ENCODE results near the gene ADORA3. TPM values are rescaled to one million over a fixed set of nuclear protein-coding genes. Genes with fewer than 3 reads are reported as not detected.
A peak's percentile ranks its signal among the peaks of the same experiment; 100 is the strongest.

The ADORA3 gene
- total RNA-seq, 2 experiments from 2014 or later, result 0.15 TPM

DNA sequence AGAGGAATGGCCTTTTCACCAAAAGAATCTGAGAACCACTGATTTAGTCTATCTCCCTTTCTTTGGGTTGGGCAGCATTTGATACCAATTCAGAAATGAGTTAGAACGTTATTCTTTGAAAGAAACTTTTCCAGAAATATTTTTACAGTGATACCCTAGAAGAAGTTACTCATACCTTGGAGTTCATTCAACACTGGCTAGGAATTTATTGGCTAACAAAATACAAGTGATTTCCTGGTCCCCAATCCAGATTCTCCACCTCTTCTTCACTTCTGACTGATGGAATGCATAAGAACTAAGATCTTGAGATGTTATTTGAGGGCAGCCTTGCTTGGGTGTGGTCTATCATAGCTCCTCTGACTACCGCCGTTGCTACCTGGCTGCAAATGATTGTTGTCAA, 20.3 kb downstream of the ADORA3 start:
- Mint-ChIP-seq H3K36me3 (ENCODE audit: low read depth) (peaks cover 7% of the 10 kb centered on the region), H3K27me3 (no peaks in the 10 kb centered on the region), H3K4me1 (peaks cover 27% of the 10 kb centered on the region), H3K9me3 (no peaks in the 10 kb centered on the region), H3K4me3 (no peak overlapping the region), H3K27ac (no peak overlapping the region)
- no peak for DNase-seq
- ChIA-PET POLR2A (no interaction called here), CTCF (interaction anchor here (1.9 kb wide), 1 partner anchor 25 kb away, joined by 13 read pairs; no protein-coding TSS in a partner anchor)

DNA sequence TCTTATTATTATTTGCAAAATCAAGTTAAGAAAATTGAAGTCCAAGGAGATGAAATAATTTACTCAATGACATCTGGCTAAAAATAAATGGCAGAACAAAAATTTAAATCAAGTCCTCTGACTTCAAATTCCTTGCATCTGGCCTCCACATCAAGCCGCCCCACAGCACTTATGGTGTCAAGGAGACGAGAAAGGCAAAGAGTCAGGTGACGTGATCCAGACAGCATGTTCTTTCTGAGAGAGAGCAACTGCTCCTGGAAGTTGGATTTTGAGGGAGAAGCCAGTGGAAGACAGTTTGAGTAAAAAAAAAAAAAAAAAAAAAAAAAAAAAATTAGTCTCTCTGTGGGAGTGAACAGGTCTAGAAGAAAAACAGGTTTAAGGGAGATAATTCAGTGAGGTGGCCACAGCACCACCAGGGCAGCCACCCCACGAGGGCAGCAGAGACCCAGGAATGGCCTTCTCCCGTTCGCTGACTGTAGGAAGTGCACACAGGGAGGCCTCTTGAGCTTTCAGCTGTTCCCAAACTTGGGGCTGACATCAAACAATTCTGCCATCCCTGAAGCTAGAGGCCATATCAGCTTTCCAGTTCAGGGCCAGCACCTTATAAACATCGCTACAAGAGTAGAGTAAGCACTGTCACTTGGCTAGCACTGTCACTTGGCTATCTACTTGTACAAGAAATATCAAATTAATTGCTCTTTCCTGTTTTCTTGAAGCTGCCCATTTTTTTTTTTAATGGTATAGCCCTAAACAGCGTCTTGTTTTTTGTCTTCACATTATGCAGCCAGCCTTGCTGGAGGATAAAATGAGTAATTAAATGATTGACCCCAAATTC, 21.8 kb downstream of the ADORA3 start:
- peaks cover 3% of the 10 kb centered on the region for H3K27me3 Mint-ChIP-seq
- CTCF ChIA-PET, result interaction anchor here (0.6 to 1.9 kb wide), 18 partner anchors 17 to 1249 kb away, joined by 3 to 13 read pairs (median 3); partner anchors contain the start of genes ADORA3, INKA2 and TMIGD3
- H3K4me1 Mint-ChIP-seq, result peaks cover 42% of the 10 kb centered on the region
- no peak overlapping the region for H3K4me3 Mint-ChIP-seq
- H3K36me3 Mint-ChIP-seq (ENCODE audit: low read depth), result peaks cover 20% of the 10 kb centered on the region
- DNase-seq, result peak; percentile 68
- peaks cover 5% of the 10 kb centered on the region for H3K9me3 Mint-ChIP-seq
- POLR2A ChIA-PET, result no interaction called here
- no peak overlapping the region for H3K27ac Mint-ChIP-seq

DNA sequence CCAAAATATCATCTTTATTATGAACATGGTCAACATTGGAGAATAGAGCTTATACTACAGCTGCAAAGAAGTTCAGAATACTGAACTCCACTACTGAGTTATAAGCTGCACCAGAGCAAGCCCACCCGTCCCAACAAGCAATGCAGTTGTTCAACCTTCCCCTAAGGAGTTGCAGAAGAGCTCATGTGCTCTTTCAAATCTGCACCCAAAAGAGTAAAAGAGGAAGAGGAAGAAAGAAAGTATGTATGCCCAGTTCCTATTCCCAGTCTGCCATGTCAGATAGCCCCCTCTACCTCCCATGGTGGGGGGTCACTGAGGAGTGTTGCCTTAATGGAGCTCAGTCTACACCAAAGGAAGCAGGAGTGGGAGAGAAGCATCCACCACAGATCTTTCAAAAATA, 22.8 kb downstream of the ADORA3 start:
- H3K9me3 Mint-ChIP-seq, result peaks cover 5% of the 10 kb centered on the region
- DNase-seq, result peak; percentile 2
- H3K4me1 Mint-ChIP-seq, result peaks cover 52% of the 10 kb centered on the region
- no peak overlapping the region for H3K4me3 Mint-ChIP-seq
- peaks cover 3% of the 10 kb centered on the region for H3K27me3 Mint-ChIP-seq
- ChIA-PET CTCF (interaction anchor here (1.0 to 1.4 kb wide), 4 partner anchors 27 to 280 kb away, joined by 3 to 10 read pairs (median 3); no protein-coding TSS in a partner anchor), POLR2A (no interaction called here)
- H3K36me3 Mint-ChIP-seq (ENCODE audit: low read depth), result peaks cover 25% of the 10 kb centered on the region
- no peak overlapping the region for H3K27ac Mint-ChIP-seq

DNA sequence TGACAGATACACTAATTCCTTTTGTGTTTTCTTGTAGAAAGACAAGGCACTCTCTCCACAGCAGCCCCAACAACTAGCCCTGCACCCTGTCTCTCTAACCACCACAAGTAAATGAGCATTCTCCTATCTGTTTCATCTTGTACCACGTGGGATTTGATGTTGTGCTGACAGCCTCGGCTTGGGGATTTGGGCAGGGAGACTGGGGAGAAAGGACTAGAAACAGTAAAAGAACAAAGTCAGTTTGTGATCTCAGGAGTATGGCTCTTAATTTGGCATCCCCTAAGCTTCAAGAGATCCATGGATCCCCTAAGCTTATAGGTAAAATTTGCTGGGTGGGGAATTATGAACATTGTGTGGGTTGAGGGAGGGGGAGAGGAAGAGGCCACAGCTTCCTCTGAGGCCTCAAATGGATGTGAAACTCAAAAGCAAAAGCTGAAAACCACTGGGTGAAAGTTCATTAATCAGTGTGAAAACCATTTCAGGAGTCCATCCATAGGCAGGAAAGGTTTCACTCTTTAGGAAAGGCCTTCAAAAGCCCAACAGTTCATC, 26.6 kb downstream of the ADORA3 start:
- peak; percentile 72 for DNase-seq
- CTCF ChIA-PET, result interaction anchor here (0.9 to 2.8 kb wide), 12 partner anchors 9 to 293 kb away, joined by 3 to 10 read pairs (median 4); no protein-coding TSS in a partner anchor
- H3K4me1 Mint-ChIP-seq, result peaks cover 70% of the 10 kb centered on the region
- peaks cover 3% of the 10 kb centered on the region for H3K27me3 Mint-ChIP-seq
- H3K4me3 Mint-ChIP-seq, result peak overlapping the region; percentile 82
- peaks cover 5% of the 10 kb centered on the region for H3K9me3 Mint-ChIP-seq
- POLR2A ChIA-PET, result interaction anchor here (1.8 kb wide), 1 partner anchor 31 kb away, joined by 4 read pairs; no protein-coding TSS in a partner anchor
- peak overlapping the region; percentile 93 for H3K27ac Mint-ChIP-seq
- peaks cover 42% of the 10 kb centered on the region for H3K36me3 Mint-ChIP-seq (ENCODE audit: low read depth)

DNA sequence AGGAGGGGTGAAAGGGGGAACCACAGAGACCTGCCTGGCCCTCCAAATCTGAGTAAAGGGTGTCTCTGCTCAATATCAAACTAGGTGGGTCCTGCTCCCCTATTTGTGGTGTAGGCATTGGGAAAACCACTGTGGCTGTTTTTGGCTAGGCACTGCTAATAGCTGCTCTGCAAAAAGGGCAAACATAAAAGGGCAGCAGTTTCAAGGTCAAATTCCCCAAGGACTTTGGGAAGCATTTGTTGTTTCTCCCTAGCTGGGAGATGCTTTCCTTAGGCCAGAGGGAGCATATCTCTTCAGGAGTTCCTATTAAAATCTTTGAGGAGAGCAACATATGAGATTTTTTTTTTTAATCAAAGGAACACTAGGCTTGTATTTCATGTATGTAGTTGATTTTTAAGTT, 27.2 kb downstream of the ADORA3 start:
- Mint-ChIP-seq H3K36me3 (ENCODE audit: low read depth) (peaks cover 42% of the 10 kb centered on the region), H3K4me1 (peaks cover 64% of the 10 kb centered on the region), H3K9me3 (peaks cover 5% of the 10 kb centered on the region), H3K4me3 (peak overlapping the region; percentile 82), H3K27me3 (peaks cover 3% of the 10 kb centered on the region), H3K27ac (peak overlapping the region; percentile 93)
- ChIA-PET POLR2A (interaction anchor here (1.8 kb wide), 1 partner anchor 32 kb away, joined by 4 read pairs; no protein-coding TSS in a partner anchor), CTCF (interaction anchor here (0.9 to 2.8 kb wide), 10 partner anchors 9 to 293 kb away, joined by 3 to 9 read pairs (median 4); no protein-coding TSS in a partner anchor)
- DNase-seq, result no peak

DNA sequence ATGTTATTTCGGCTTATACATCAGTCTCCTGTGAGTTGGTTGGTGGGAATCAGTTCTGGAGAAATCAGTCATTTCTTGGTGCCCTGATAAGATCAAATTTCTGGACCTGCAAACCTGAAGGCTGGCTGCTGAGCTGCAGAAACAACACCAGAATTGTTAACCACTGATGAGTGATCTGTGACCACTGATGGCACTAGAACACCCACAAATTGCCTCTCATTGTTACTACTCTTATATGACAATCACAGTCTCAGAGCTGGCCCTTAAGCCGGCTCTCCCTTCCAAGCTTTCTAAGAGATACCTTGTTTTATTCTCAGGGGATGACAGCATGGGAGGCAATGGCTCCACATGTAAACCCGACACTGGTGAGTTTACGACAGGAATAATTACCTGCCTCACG, 27.7 kb downstream of the ADORA3 start:
- POLR2A ChIA-PET, result interaction anchor here (1.8 kb wide), 1 partner anchor 32 kb away, joined by 4 read pairs; no protein-coding TSS in a partner anchor
- H3K36me3 Mint-ChIP-seq (ENCODE audit: low read depth), result peaks cover 42% of the 10 kb centered on the region
- CTCF ChIA-PET, result interaction anchor here (0.9 to 2.5 kb wide), 6 partner anchors 8 to 279 kb away, joined by 3 to 9 read pairs (median 4); no protein-coding TSS in a partner anchor
- peak overlapping the region; percentile 93 for H3K27ac Mint-ChIP-seq
- peaks cover 5% of the 10 kb centered on the region for H3K9me3 Mint-ChIP-seq
- H3K4me3 Mint-ChIP-seq, result peak overlapping the region; percentile 82
- H3K4me1 Mint-ChIP-seq, result peaks cover 62% of the 10 kb centered on the region
- H3K27me3 Mint-ChIP-seq, result peaks cover 3% of the 10 kb centered on the region
- DNase-seq, result peak; percentile 42

DNA sequence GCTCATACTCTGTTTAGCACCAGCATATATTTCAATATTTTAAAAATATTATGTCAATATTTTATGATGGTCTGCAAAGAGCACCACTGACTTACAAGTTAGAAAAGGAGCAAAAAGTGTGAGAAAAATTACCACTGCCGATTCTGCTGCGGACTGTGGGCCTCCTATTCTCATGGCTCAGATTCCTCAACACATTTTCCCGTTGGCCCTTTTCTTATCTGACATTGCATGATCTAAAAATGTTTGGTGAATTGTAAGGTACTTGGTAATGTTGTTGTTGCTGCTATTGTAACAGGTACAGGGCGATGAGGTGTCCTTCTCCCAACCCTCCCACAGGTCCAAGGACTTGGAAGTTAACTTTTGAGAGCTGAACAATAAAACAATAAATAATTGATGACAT, 28.9 kb downstream of the ADORA3 start:
- Mint-ChIP-seq H3K9me3 (peaks cover 5% of the 10 kb centered on the region), H3K27me3 (peaks cover 3% of the 10 kb centered on the region), H3K27ac (peak overlapping the region; percentile 93), H3K36me3 (ENCODE audit: low read depth) (peaks cover 42% of the 10 kb centered on the region), H3K4me3 (peak overlapping the region; percentile 82), H3K4me1 (peaks cover 59% of the 10 kb centered on the region)
- ChIA-PET CTCF (interaction anchor here (0.6 to 2.5 kb wide), 3 partner anchors 34 to 1137 kb away, joined by 3 to 9 read pairs (median 4); no protein-coding TSS in a partner anchor), POLR2A (interaction anchor here (0.6 kb wide), 1 partner anchor 38 kb away, joined by 3 read pairs; no protein-coding TSS in a partner anchor)
- no peak for DNase-seq

DNA sequence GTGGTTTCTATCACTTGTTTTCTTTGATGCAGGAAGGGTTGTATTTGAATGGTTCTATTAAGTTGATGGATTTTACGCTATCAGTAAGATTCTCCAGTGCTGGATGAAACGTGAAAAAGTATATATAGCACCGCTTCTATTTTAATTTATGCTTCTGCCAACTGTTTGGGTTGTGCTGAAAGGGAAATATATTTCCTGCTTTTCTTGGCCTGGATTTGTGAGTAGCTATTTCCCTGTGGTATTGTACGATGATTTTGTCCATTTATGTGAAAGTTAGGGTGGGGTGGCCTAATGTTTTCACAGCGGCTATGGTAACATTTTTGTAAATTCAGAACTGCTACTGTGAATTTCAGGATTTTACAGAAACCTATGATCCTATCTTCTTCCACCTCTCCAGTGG, 29.3 kb downstream of the ADORA3 start:
- DNase-seq, result no peak
- H3K4me3 Mint-ChIP-seq, result peak overlapping the region; percentile 82
- peaks cover 42% of the 10 kb centered on the region for H3K36me3 Mint-ChIP-seq (ENCODE audit: low read depth)
- CTCF ChIA-PET, result interaction anchor here (0.6 to 2.5 kb wide), 2 partner anchors 34 to 1137 kb away, joined by 4 to 9 read pairs; no protein-coding TSS in a partner anchor
- H3K4me1 Mint-ChIP-seq, result peaks cover 59% of the 10 kb centered on the region
- POLR2A ChIA-PET, result interaction anchor here (0.6 kb wide), 1 partner anchor 38 kb away, joined by 3 read pairs; no protein-coding TSS in a partner anchor
- peaks cover 3% of the 10 kb centered on the region for H3K27me3 Mint-ChIP-seq
- H3K27ac Mint-ChIP-seq, result peak overlapping the region; percentile 93
- H3K9me3 Mint-ChIP-seq, result peaks cover 5% of the 10 kb centered on the region

DNA sequence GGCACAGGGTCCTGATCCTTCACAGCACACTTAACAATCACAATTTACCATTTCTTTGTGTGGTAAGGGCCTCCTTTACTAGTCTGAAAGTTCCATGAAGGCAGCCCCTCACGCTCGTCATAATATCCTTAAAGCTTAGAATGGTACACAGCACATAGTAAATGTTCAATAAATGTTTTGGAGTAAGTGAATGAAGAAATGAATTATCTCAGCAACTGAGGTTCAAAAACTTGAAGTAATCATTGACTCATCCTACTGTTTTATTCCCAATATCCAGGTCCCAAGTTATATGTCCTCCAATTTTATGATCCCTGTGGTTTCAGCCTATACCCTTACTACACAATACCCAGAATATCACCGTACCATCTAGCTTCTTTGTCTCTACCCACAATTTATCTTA, 31.9 kb downstream of the ADORA3 start:
- POLR2A ChIA-PET, result no interaction called here
- Mint-ChIP-seq H3K4me1 (peaks cover 36% of the 10 kb centered on the region), H3K36me3 (ENCODE audit: low read depth) (peaks cover 24% of the 10 kb centered on the region), H3K9me3 (no peaks in the 10 kb centered on the region), H3K27ac (no peak overlapping the region), H3K4me3 (no peak overlapping the region), H3K27me3 (no peaks in the 10 kb centered on the region)
- CTCF ChIA-PET, result interaction anchor here (0.7 to 1.8 kb wide), 7 partner anchors 14 to 780 kb away, joined by 3 to 8 read pairs (median 4); no protein-coding TSS in a partner anchor
- DNase-seq, result no peak

DNA sequence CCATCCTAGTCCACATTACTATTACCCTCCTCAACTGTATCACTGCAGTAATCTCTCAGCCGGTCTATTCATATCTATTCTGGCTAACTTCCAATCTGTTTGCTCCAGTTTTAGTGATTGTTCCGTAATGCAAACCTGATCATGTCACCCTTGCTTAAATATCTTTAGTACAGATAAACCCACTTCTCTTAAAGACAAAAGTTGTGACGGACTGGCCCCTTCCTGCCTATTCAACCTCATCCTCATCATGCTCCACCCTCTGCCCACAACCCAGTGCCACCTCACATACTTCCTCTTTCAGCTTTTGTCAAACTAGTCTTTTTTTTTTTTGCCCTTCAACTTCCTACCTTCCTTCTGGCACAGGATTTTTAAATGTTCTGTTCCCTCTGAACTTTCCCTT, 32.4 kb downstream of the ADORA3 start:
- DNase-seq, result peak; percentile 82
- Mint-ChIP-seq H3K27ac (no peak overlapping the region), H3K4me3 (no peak overlapping the region), H3K36me3 (ENCODE audit: low read depth) (peaks cover 22% of the 10 kb centered on the region), H3K4me1 (peaks cover 31% of the 10 kb centered on the region), H3K9me3 (no peaks in the 10 kb centered on the region), H3K27me3 (no peaks in the 10 kb centered on the region)
- ChIA-PET POLR2A (interaction anchor here (0.6 kb wide), 1 partner anchor 288 kb away, joined by 5 read pairs; no protein-coding TSS in a partner anchor), CTCF (interaction anchor here (0.6 to 1.8 kb wide), 7 partner anchors 22 to 781 kb away, joined by 3 to 8 read pairs (median 3); no protein-coding TSS in a partner anchor)

DNA sequence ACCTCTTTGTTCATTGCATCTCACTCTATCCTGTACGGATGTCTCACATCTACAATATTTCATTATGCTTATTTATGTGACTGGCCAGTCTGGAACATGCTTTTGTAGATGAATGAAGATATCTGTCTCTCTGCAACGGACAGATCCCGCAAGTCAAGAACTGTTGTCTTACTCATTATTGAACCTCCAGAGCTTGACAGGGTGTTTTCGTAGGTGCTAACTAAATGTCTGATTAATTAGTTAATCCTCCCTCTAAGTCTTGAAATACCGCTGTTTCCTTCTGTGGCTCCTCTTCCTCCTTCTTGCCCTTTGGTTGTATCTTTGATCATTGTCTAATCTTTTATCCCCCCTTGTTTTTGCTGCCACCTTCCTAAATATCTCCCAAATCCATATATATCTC, 32.8 kb downstream of the ADORA3 start:
- Mint-ChIP-seq H3K36me3 (ENCODE audit: low read depth) (peaks cover 19% of the 10 kb centered on the region), H3K4me3 (no peak overlapping the region), H3K27ac (no peak overlapping the region), H3K4me1 (peaks cover 26% of the 10 kb centered on the region), H3K27me3 (no peaks in the 10 kb centered on the region), H3K9me3 (no peaks in the 10 kb centered on the region)
- no peak for DNase-seq
- POLR2A ChIA-PET, result interaction anchor here (0.6 kb wide), 1 partner anchor 288 kb away, joined by 5 read pairs; no protein-coding TSS in a partner anchor
- CTCF ChIA-PET, result interaction anchor here (0.6 to 1.2 kb wide), 3 partner anchors 277 to 516 kb away, joined by 3 to 8 read pairs (median 3); no protein-coding TSS in a partner anchor

DNA sequence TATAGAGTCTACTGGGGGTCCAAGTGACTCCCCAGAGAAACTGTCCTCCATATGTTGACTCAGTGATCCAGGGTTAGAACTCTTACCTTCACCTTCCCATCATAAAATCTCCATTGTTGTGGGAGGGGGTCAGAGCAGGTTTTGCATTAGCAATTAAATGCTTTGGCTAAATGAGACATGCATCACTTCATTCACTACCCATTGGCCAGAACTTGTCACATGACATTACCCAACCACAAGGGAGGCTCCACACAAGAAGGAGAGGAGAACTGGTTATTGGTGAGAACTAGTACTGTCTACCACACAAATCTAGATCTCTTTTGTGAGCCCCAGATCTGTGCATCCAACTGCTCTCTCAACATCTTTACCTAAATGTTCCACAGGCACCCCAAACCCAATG, 33.9 kb downstream of the ADORA3 start:
- CTCF ChIA-PET, result interaction anchor here (1.6 to 1.8 kb wide), 2 partner anchors 9 to 21 kb away, joined by 5 to 6 read pairs; partner anchors contain the start of gene WDR77

More for the DNA sequence above, 33.9 kb downstream of the ADORA3 start:
- H3K36me3 Mint-ChIP-seq (ENCODE audit: low read depth), result peaks cover 20% of the 10 kb centered on the region
- peaks cover 22% of the 10 kb centered on the region for H3K4me1 Mint-ChIP-seq
- no peaks in the 10 kb centered on the region for H3K27me3 Mint-ChIP-seq
- no peak overlapping the region for H3K4me3 Mint-ChIP-seq
- peak; percentile 5 for DNase-seq
- POLR2A ChIA-PET, result no interaction called here
- H3K27ac Mint-ChIP-seq, result no peak overlapping the region
- H3K9me3 Mint-ChIP-seq, result no peaks in the 10 kb centered on the region
